ENCODE measurements around the gene OTOR.

DNA sequence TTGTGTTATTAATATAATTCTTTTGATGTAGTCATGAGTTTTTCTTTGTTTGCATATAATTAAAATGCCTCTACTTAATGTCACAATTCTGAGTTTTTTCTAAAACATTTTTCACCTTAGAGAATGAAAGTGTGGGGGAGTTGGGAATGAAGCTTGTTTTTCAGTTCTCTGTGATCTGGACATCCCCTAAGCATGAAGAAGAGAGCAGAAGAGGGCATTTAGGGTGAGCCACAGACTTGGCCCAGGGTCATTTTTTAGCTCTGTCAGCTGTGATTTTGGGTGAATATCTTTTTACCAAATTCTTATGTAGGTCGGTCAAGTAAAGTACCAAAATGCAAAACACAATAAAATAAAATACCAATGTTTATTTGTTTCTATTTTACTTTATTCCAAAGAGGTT, 3.9 kb downstream of the OTOR start:
- TF ChIP-seq, protein P1, sequence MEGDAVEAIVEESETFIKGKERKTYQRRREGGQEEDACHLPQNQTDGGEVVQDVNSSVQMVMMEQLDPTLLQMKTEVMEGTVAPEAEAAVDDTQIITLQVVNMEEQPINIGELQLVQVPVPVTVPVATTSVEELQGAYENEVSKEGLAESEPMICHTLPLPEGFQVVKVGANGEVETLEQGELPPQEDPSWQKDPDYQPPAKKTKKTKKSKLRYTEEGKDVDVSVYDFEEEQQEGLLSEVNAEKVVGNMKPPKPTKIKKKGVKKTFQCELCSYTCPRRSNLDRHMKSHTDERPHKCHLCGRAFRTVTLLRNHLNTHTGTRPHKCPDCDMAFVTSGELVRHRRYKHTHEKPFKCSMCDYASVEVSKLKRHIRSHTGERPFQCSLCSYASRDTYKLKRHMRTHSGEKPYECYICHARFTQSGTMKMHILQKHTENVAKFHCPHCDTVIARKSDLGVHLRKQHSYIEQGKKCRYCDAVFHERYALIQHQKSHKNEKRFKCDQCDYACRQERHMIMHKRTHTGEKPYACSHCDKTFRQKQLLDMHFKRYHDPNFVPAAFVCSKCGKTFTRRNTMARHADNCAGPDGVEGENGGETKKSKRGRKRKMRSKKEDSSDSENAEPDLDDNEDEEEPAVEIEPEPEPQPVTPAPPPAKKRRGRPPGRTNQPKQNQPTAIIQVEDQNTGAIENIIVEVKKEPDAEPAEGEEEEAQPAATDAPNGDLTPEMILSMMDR (IDR thresholded peaks at IDR 0.05): no peak
- TF ChIP-seq ZFX (IDR thresholded peaks at IDR 0.05; ENCODE audit: borderline replicate concordance): no peak
